ENCODE results near the gene ZNF576. TPM values are rescaled to one million over a fixed set of nuclear protein-coding genes. Genes with fewer than 3 reads are reported as not detected.
A peak's percentile ranks its signal among the peaks of the same experiment; 100 is the strongest.

ZNF576 gene
- total RNA-seq, 4 donors from 2014 or later = 12.3 to 15.0 (median 13.3) TPM

DNA sequence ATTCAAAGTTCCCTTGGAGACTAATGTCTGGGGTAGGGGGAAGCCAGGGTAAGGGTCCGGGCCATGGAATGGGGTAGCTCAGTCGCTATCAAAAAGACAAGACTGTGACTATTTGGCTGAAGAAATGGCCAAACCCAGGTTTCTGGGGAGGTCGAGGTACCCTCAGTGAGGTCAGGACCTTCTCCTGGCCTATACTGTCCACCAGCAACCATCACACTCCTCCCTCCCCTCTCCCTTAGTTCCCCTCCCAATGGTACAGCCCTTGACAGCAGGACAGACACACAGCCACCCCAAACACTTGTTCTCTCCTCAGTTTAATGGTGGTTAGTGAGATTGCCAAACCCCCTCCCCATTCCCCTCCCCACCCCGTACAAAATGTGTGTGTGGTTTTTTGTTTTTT is 25.7 kb downstream of the ZNF576 start:
- DNase-seq (ENCODE audit: low spot score) = no peak
- TF ChIP-seq, protein P1, sequence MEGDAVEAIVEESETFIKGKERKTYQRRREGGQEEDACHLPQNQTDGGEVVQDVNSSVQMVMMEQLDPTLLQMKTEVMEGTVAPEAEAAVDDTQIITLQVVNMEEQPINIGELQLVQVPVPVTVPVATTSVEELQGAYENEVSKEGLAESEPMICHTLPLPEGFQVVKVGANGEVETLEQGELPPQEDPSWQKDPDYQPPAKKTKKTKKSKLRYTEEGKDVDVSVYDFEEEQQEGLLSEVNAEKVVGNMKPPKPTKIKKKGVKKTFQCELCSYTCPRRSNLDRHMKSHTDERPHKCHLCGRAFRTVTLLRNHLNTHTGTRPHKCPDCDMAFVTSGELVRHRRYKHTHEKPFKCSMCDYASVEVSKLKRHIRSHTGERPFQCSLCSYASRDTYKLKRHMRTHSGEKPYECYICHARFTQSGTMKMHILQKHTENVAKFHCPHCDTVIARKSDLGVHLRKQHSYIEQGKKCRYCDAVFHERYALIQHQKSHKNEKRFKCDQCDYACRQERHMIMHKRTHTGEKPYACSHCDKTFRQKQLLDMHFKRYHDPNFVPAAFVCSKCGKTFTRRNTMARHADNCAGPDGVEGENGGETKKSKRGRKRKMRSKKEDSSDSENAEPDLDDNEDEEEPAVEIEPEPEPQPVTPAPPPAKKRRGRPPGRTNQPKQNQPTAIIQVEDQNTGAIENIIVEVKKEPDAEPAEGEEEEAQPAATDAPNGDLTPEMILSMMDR (IDR thresholded peaks at IDR 0.05) = no peak
- ATAC-seq (ENCODE audit: low FRiP score) = no peak

DNA sequence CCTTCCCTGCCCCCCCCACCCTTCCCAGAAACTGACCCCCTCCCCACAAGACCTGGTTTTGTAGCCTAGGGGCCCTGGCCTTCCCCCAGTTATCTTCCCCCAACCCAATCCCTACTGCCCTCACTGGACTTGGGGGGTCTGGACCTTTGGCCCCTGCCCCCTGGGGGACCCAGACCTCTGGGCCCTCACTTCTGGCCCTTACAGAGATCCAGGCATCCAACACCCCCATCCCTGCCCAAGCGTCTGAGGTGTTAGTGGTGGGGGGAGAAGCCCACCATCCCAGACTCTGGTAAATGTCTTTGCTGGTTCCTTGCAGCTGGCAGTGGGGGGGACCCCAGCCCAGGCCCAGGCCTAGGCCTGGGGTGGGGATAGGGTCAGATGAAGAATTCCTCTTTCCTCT is 26.6 kb downstream of the ZNF576 start:
- no peak for ATAC-seq (ENCODE audit: low FRiP score)
- TF ChIP-seq, protein P1 (IDR thresholded peaks at IDR 0.05) = no peak
- DNase-seq (ENCODE audit: low spot score) = no peak

DNA sequence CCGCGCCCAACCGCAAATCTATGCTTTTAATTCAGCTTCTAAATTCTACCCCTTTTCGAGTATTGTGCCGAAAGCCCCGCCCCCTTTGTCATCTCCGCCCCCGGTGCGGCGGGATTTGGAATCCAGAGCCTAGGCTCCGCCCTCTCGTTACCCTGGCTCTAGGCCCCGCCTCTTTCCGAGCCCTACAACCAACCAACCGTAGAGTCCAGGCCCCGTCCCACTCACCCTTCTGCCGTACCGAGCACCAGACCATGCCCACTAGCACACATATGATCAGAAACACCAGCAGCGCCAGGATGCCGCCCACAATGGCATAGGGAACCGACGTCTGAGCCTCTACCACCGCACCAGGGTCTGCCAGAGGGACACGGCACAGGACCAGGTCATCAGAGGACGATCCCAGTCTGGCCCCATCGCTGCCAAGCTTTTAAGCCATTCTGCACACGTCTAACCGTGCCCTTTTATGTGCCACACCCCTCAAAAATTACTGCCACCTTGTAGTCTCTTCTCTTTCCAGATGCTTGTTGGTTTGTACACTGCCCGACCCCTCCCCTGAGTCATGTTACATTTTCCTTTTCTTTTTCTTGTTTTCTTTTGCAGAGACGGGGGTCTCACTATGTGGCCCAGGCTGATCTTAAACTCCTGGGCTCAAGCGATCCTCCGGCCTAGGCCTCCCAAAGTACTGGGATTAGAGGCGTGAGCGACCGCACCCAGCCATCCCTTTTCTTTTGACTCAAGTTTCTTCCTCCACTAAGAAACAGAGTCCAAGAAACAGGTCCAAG is 27.7 kb downstream of the ZNF576 start:
- no peak for DNase-seq (ENCODE audit: low spot score)
- ATAC-seq (ENCODE audit: low FRiP score) = no peak
- TF ChIP-seq, protein P1 (IDR thresholded peaks at IDR 0.05) = no peak

DNA sequence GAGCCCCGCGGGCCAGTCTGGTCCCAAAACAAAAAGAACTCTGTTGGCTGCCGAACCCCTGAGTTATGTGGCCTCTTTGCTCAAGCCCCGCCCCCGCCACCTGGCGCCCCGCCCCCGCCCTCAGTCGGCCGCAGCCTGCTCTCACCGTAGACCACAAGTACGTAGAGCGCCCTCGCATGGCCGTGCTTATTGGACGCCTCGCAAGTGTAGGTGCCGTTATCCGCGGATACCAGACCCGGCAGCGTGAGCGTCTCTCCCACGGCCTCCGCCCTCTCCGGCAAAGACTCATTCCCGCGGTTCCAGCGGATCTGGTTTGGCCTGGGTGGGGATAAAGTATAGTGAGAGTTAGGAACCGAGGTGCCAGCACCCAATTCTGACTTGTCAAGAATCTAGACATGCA is 28.5 kb downstream of the ZNF576 start:
- DNase-seq (ENCODE audit: low spot score) = peak; percentile 36
- TF ChIP-seq, protein P1 (IDR thresholded peaks at IDR 0.05) = no peak
- no peak for ATAC-seq (ENCODE audit: low FRiP score)

DNA sequence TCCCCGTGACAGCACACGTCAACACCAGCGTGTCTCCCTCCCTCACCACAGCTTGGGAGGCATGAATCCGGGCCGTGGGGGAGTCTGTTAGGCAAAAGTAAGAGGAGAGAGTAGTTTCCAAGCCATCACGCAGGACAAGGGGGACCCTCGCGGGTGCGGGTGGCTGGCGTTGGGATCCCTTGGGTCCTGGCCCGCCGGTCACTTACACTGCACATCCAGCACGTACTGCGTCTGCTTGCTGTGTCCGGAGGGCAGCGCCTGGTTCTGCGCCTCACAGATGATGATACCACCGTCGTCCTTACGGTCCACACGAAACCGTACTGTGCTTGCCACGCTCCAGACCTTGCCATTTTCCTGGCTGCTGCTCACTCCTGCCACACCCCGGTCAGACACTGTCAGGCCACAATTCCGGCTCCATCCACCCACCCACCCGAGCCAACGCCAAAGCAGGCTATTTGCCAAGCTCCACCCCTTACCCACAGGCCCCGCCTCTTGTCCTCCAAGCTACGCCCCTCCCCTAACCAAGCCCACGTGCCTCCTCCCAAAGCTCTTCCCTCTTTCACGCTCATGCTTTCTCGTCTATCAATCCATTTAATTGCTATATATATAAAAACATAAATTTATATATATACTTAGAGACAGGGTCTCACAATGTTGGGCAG is 29.7 kb downstream of the ZNF576 start:
- TF ChIP-seq, protein P1 (IDR thresholded peaks at IDR 0.05) = no peak
- DNase-seq (ENCODE audit: low spot score) (no peak), ATAC-seq (ENCODE audit: low FRiP score) (no peak)

DNA sequence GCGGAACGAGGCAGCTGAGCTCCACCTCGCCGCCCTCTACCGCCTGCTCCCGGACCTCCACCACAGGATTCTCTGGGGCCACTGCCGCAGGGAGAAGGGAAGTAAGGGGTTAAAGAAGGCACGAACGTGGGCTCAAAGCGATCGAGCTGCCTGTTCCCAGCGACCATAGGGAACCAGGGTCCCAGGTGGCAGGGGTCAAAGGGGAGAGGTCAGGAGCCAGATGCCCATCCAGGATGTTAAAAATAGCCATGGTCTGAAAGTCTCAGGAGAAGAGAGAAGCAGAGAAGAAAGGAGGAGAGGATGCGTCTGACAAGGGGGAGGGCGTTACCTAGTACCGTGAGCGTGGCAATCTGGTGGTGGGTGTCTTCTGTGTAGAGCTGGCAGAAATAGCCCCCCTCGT is 30.4 kb downstream of the ZNF576 start:
- DNase-seq (ENCODE audit: low spot score) = no peak
- TF ChIP-seq, protein P1 (IDR thresholded peaks at IDR 0.05) = no peak
- no peak for ATAC-seq (ENCODE audit: low FRiP score)

Data from omental fat pad (tissue), 4 donors.